CD4-positive, CD25-positive, alpha-beta regulatory T cell (primary cell): ENCODE results near the gene ULK2. TPM values are rescaled to one million over a fixed set of nuclear protein-coding genes. Genes with fewer than 3 reads are reported as not detected.
A peak's percentile ranks its signal among the peaks of the same experiment; 100 is the strongest.
"Not testable (repeated sequence)": the region's sequence is repeated elsewhere in the genome, so short reads cannot be mapped to it uniquely, and the experiment has no call there.

Source experiments
- ATAC-seq, 2 donors: fragments of 150-1000 bp; cut with Tn5 transposase; one replicate each; pipeline ENCODE4 v1.10.0; 2021; ENCODE audit warnings: low read depth in 2 of 2, moderate number of reproducible peaks in 2 of 2, moderate library complexity in 1 of 2
- DNase-seq, 3 donors: peaks; one replicate each; pipeline versions ENCODE4 v3.0.0 to v3.0.0-alpha.2; 2012 to 2022; ENCODE audit warnings: mixed read lengths in 1 of 3
- H3K27ac ChIP-seq: one replicate; pipeline ENCODE4 v1.7.0; 2013; ENCODE audit warnings: mild to moderate bottlenecking, low read length; ENCODE audit not compliant: insufficient read depth, poor library complexity, severe bottlenecking
- H3K27me3 ChIP-seq: one replicate; pipeline ENCODE4 v1.7.0; 2013; ENCODE audit warnings: low read length; ENCODE audit not compliant: control insufficient read depth, insufficient read depth
- H3K36me3 ChIP-seq: one replicate; pipeline ENCODE4 v1.7.0; 2013; ENCODE audit warnings: mild to moderate bottlenecking, low read length, moderate library complexity; ENCODE audit not compliant: control insufficient read depth, insufficient read depth
- H3K4me1 ChIP-seq: 2 replicates; pipeline ENCODE4 v1.7.0; 2013; ENCODE audit warnings: mild to moderate bottlenecking, low read length; ENCODE audit not compliant: insufficient read depth, control insufficient read depth, poor library complexity, severe bottlenecking
- H3K4me3 ChIP-seq: one replicate; pipeline ENCODE4 v1.7.0; 2013; ENCODE audit warnings: low read depth, mild to moderate bottlenecking, low read length, moderate library complexity
- H3K9me3 ChIP-seq, 2 experiments: 1 replicate in 1 of 2; 2 replicates in 1 of 2; pipeline ENCODE4 v1.7.0; 2013; ENCODE audit warnings: low read length in 2 of 2, mild to moderate bottlenecking in 1 of 2, moderate library complexity in 1 of 2; ENCODE audit not compliant: control insufficient read depth in 2 of 2
- H3K27ac Mint-ChIP-seq, 3 donors: one replicate each; pipeline ENCODE4 v1.8.0; 2020 to 2022; ENCODE audit warnings: mild to moderate bottlenecking in 3 of 3, mixed read lengths in 3 of 3, moderate library complexity in 2 of 3
- H3K27me3 Mint-ChIP-seq: one replicate; pipeline ENCODE4 v1.8.0; 2022; ENCODE audit warnings: mild to moderate bottlenecking, mixed read lengths
- H3K36me3 Mint-ChIP-seq: one replicate; pipeline ENCODE4 v1.8.0; 2020; ENCODE audit warnings: mixed read lengths
- H3K4me1 Mint-ChIP-seq, 4 donors: one replicate each; pipeline ENCODE4 v1.8.0; 2020 to 2022; ENCODE audit warnings: mixed read lengths in 4 of 4, mild to moderate bottlenecking in 1 of 4
- H3K4me3 Mint-ChIP-seq, 4 donors: one replicate each; pipeline ENCODE4 v1.8.0; 2020 to 2022; ENCODE audit warnings: mild to moderate bottlenecking in 4 of 4, mixed read lengths in 4 of 4, moderate library complexity in 3 of 4
- H3K9me3 Mint-ChIP-seq, 7 donors: one replicate each; pipeline ENCODE4 v1.8.0; 2020 to 2022; ENCODE audit warnings: mixed read lengths in 7 of 7, mild to moderate bottlenecking in 3 of 7, moderate library complexity in 2 of 7
- polyA plus RNA-seq, 4 donors: library from polyadenylated mRNA; unstranded; fragments of 300-500 nt; fragmentation: Illumina TruSeq; gene quantifications; one replicate each; pipeline ENCODE4 v1.2.3, GENCODE V29; 2021
- total RNA-seq: library from RNA; stranded (reverse); gene quantifications from one replicate; pipeline ENCODE4 v1.2.3, GENCODE V29; 2022

Gene ULK2
- total and polyA plus RNA-seq, 5 donors from 2014 or later, result 2.9 to 12.0 (median 4.7) TPM

GRCh38 chr17:19763991-19764390 is 103.7 kb downstream of the ULK2 start:
- H3K4me3 Mint-ChIP-seq, H3K27ac ChIP-seq, H3K27ac Mint-ChIP-seq, H3K4me3 ChIP-seq, H3K9me3 Mint-ChIP-seq, H3K36me3 Mint-ChIP-seq, H3K27me3 ChIP-seq, H3K9me3 ChIP-seq, DNase-seq, H3K36me3 ChIP-seq, ATAC-seq: not testable (repeated sequence)
- Mint-ChIP-seq H3K27me3 (peaks cover 12% of the 10 kb centered on the region), H3K4me1 (peaks cover 9 to 31% (median 19%) of the 10 kb centered on the region in 4 donors)
- H3K4me1 ChIP-seq, result peaks cover 23% of the 10 kb centered on the region

- Histone ChIP-seq H3K27me3 (no peaks in the 10 kb centered on the region), H3K4me3 (no peak overlapping the region), H3K9me3 (no peaks in the 10 kb centered on the region), H3K36me3 (no peaks in the 10 kb centered on the region), H3K27ac (no peak overlapping the region), H3K4me1 (peaks cover 21% of the 10 kb centered on the region)
- Mint-ChIP-seq H3K4me1 (peaks cover 9 to 31% (median 19%) of the 10 kb centered on the region in 4 donors), H3K9me3 (no peaks in the 10 kb centered on the region), H3K27me3 (peaks cover 17% of the 10 kb centered on the region), H3K27ac (peak overlapping the region in 1 of 3 donors; percentile 36), H3K36me3 (no peaks in the 10 kb centered on the region), H3K4me3 (no peak overlapping the region)
- DNase-seq (no peak), ATAC-seq (no peak)
Measured at GRCh38 chr17:19763416-19763815, 104.3 kb downstream of the ULK2 start.

DNA sequence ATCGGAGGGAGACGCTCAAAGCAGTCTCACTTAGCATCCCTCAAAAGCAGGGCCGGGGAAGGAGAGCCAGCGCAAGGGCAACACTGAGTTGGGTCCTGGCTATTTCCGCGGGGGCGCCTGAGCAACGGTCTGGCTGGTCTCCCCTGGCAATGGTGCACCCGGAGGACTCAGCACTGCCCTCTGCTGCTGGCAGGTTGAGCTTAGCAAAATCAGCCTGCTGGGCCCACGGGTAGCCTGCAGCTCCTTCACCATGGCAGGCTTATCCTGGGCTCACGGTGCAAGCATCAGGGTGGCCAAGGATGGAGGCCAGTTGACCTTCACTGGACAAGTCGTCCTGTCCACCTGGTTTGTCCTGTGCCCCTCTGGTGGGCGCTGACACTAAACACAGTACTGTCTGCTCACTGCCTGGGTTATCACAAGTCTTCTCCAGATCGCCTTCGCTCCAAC is 105.2 kb downstream of the ULK2 start:
- ATAC-seq (peak; percentile 45 to 52), DNase-seq (peak; percentile 32 to 64 (median 34))
- Mint-ChIP-seq H3K27me3 (peaks cover 17% of the 10 kb centered on the region), H3K4me1 (peaks cover 1 to 23% (median 10%) of the 10 kb centered on the region in 4 donors), H3K36me3 (no peaks in the 10 kb centered on the region), H3K9me3 (no peaks in the 10 kb centered on the region), H3K27ac (no peak overlapping the region), H3K4me3 (no peak overlapping the region)
- no peak overlapping the region for H3K27ac ChIP-seq
- no peak overlapping the region for H3K4me3 ChIP-seq
- H3K4me1 ChIP-seq, result peaks cover 13% of the 10 kb centered on the region
- no peaks in the 10 kb centered on the region for H3K27me3 ChIP-seq
- H3K9me3 ChIP-seq, result no peaks in the 10 kb centered on the region
- no peaks in the 10 kb centered on the region for H3K36me3 ChIP-seq

DNA sequence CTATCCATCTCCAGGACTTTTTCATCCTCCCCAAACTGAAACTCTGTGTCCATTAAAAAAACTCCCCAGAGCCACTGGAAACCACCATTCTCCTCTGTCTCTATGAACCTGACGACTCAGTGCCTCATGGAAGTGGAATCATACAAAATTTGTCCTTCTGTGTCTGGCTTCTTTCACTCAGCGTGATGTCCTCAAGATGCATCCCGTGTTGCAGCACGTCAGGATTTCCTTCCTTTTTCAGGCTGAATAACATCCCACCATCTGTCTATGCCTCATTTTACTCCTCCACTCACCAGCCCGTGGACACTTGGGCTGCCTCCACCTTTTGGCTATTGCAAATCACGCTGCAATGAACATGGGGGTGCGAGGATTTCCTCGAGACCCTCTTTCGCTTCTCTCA is 107.0 kb downstream of the ULK2 start:
- Histone ChIP-seq H3K4me3 (no peak overlapping the region), H3K9me3 (no peaks in the 10 kb centered on the region), H3K4me1 (no peaks in the 10 kb centered on the region), H3K27me3 (no peaks in the 10 kb centered on the region), H3K36me3 (no peaks in the 10 kb centered on the region), H3K27ac (no peak overlapping the region)
- Mint-ChIP-seq H3K4me3 (no peak overlapping the region), H3K36me3 (no peaks in the 10 kb centered on the region), H3K27ac (peak overlapping the region in 1 of 3 donors; percentile 73), H3K4me1 (peaks cover 0 to 16% (median 2%) of the 10 kb centered on the region in 4 donors), H3K27me3 (peaks cover 27% of the 10 kb centered on the region), H3K9me3 (no peaks in the 10 kb centered on the region)
- no peak for ATAC-seq
- DNase-seq, result no peak

DNA sequence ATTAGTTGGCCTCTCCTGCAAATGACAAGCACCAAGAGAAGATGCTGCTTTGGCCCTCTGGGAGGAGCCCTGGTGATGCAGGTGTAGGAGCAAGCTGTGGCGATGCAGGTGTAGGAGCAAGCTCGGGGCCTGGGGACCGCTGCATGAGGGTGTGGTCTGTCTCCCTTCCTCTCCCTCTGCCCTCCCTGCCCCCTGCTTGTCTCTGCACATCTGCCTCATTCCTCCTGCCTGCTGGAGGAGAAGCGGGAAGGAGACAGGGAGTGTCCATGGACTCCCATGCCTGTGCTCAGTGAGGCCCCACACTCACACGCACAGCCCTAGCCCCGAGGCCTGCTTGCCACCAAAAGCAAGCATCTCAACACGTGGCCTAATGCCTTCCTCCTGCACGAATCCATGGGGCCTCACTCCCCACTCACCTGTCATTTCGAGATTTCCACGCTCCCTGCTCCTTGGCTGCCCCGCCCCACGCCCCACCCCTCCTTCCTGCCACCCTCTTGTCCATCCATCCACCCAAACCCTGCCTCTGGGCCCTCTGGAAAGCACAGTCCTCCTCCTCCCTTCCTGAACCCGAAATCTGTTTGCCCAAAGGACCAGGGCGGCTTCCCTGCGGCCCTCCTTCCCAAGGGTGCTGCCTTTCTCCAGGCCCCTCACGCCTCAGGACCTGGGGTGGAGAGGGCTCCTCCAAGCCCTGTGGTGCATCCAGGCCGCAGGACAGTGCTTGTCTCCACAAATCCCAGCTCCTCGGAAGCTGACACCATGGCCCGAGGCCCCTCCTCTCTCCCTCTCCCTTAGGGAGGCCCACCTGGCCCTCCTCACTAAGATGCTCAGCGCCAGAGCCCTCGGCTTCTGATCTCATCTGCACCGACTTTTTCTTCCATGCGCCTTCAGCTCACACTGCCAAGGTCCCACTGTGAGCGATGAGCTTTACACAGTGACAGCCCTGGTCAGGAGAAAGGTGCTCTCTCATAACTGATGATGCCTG is 107.9 kb downstream of the ULK2 start:
- no peaks in the 10 kb centered on the region for H3K27me3 ChIP-seq
- no peak overlapping the region for H3K27ac Mint-ChIP-seq

DNA sequence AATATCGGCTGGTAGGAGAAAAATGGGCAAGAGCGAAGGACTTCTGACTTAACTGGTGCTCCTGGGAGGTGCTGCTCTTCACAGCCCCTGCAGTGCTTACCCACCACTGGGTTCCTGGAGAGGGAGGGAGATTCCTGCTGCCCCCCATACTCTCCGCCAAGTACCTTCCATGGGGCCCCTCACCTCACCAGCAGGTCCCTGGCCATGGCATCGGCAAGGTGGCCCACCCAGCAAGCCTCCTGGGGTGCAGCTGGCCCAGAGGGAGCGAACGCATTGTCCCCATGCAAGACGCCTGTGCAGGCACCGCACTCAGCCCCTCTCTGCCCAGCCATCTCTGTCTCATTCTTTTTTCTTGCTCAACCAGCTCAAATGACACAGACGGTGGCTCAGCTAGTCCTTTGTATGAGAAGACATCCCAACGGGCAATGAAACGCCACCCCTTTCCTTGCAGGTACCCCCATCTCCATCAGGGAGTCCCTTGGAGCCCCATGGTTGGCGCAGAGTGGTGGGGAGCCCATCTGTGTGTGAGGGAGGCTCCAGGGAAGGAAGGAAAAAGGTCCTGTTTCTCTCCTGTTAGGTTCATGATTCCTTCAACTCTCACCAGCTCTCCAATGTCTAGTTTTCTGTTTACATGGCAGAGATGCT is 110.1 kb downstream of the ULK2 start:
- Mint-ChIP-seq H3K9me3 (no peaks in the 10 kb centered on the region), H3K4me1 (peaks cover 0 to 12% (median 2%) of the 10 kb centered on the region in 4 donors), H3K27me3 (peaks cover 38% of the 10 kb centered on the region), H3K27ac (no peak overlapping the region), H3K36me3 (no peaks in the 10 kb centered on the region), H3K4me3 (no peak overlapping the region)
- H3K9me3 ChIP-seq, result no peaks in the 10 kb centered on the region
- H3K27me3 ChIP-seq, result peaks cover 4% of the 10 kb centered on the region
- no peaks in the 10 kb centered on the region for H3K36me3 ChIP-seq
- ATAC-seq (no peak), DNase-seq (no peak)
- H3K27ac ChIP-seq, result no peak overlapping the region
- no peak overlapping the region for H3K4me3 ChIP-seq
- no peaks in the 10 kb centered on the region for H3K4me1 ChIP-seq

More for the DNA sequence above, 107.9 kb downstream of the ULK2 start:
- peaks cover 0 to 16% (median 2%) of the 10 kb centered on the region in 4 donors for H3K4me1 Mint-ChIP-seq
- no peaks in the 10 kb centered on the region for H3K36me3 Mint-ChIP-seq
- no peaks in the 10 kb centered on the region for H3K9me3 Mint-ChIP-seq
- peaks cover 28% of the 10 kb centered on the region for H3K27me3 Mint-ChIP-seq
- H3K4me1 ChIP-seq, result no peaks in the 10 kb centered on the region
- H3K9me3 ChIP-seq, result no peaks in the 10 kb centered on the region
- ATAC-seq (no peak), DNase-seq (no peak)
- no peaks in the 10 kb centered on the region for H3K36me3 ChIP-seq
- no peak overlapping the region for H3K4me3 ChIP-seq
- H3K27ac ChIP-seq, result no peak overlapping the region
- H3K4me3 Mint-ChIP-seq, result no peak overlapping the region

DNA sequence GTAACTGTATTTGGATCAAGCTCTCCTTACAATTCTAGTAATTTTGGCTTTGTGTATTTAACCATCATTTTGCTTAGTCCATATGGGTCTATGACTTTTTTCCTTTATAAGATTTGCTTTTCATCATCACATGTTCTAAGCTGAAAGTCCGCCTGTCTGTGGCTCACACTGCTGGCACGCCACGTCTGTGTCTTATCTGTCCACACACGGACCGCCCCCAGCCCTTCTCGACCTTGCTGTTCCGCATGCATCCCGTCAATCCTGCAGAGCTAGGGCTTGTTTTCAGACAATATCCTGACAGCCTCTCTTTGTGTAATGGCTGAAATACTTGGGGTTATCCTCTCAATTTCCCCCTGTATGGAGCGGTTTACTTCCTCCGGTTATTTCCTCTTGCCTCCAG is 111.2 kb downstream of the ULK2 start:
- Mint-ChIP-seq H3K9me3 (no peaks in the 10 kb centered on the region), H3K27me3 (peaks cover 38% of the 10 kb centered on the region), H3K36me3 (no peaks in the 10 kb centered on the region), H3K27ac (no peak overlapping the region), H3K4me3 (no peak overlapping the region), H3K4me1 (peaks cover 0 to 10% (median 2%) of the 10 kb centered on the region in 4 donors)
- no peaks in the 10 kb centered on the region for H3K36me3 ChIP-seq
- H3K4me3 ChIP-seq, result no peak overlapping the region
- H3K9me3 ChIP-seq, result no peaks in the 10 kb centered on the region
- H3K27me3 ChIP-seq, result peaks cover 5% of the 10 kb centered on the region
- H3K27ac ChIP-seq, result no peak overlapping the region
- H3K4me1 ChIP-seq, result no peaks in the 10 kb centered on the region
- ATAC-seq (no peak), DNase-seq (no peak)
